Mucosa of rectum (tissue), 2 donors: ENCODE data around the gene GALNT6.

Source experiments
- H3K27ac ChIP-seq, 2 donors: one replicate each; pipeline ENCODE4 v1.7.0; 2013; ENCODE audit warnings: inconsistent platforms in 2 of 2, low read depth in 2 of 2, low read length in 2 of 2
- H3K27me3 ChIP-seq, 2 donors: one replicate each; pipeline ENCODE4 v1.7.0; 2013; ENCODE audit warnings: low read length in 2 of 2; ENCODE audit not compliant: control insufficient read depth in 2 of 2, insufficient read depth in 2 of 2
- H3K36me3 ChIP-seq, 2 donors: one replicate each; pipeline ENCODE4 v1.7.0; 2013; ENCODE audit warnings: low read length in 2 of 2; ENCODE audit not compliant: control insufficient read depth in 2 of 2, insufficient read depth in 2 of 2
- H3K4me1 ChIP-seq, 2 donors: one replicate each; pipeline ENCODE4 v1.7.0; 2013; ENCODE audit warnings: low read length in 2 of 2, mild to moderate bottlenecking in 1 of 2; ENCODE audit not compliant: control insufficient read depth in 2 of 2, insufficient read depth in 2 of 2
- H3K4me3 ChIP-seq, 2 donors: one replicate each; pipeline ENCODE4 v1.7.0; 2013; ENCODE audit warnings: low read length in 2 of 2
- H3K9ac ChIP-seq, 2 donors: one replicate each; pipeline ENCODE4 v1.7.0; 2013; ENCODE audit warnings: low read length in 2 of 2, low read depth in 1 of 2, mild to moderate bottlenecking in 1 of 2
- H3K9me3 ChIP-seq, 2 donors: one replicate each; pipeline ENCODE4 v1.7.0; 2013; ENCODE audit warnings: low read length in 2 of 2; ENCODE audit not compliant: control insufficient read depth in 2 of 2
- donor health status: healthy.
- donor health status: Normal muscosa, but diverticular disease.

GALNT6 gene

DNA sequence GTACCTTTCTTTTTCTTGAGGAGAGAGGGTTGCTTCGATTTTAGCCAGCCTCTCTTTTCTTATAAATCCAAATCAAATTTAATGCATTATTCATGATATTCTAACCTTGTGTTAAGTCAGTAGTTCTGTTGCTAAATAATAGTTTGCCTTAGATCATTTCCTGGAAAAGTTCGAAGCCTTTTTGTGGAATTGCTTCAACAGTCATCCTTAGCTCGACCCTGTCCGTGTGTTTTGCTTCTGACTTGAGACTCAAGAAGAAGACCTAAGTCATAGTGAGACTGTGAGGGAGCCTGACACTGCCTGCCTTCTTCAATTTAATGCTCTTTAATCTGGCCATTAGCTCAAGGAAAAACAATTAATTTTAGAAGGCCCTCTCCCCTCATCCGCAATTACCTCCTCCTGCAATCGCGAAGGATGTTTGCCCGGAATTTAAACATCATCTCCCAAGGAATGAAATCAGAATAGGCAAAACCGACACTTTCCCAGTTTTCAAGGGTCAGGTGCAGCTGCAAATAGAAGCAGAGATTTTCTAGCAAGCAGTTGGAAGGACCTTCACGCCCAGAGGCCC, 33.0 kb upstream of the GALNT6 start:
- Histone ChIP-seq H3K4me3 (peak overlapping the region in 1 of 2 donors; percentile 50), H3K27me3 (no peaks in the 10 kb centered on the region), H3K27ac (no peak overlapping the region), H3K4me1 (peaks cover 0 to 7% of the 10 kb centered on the region in 2 donors), H3K9ac (no peak overlapping the region), H3K9me3 (no peaks in the 10 kb centered on the region), H3K36me3 (no peaks in the 10 kb centered on the region)

DNA sequence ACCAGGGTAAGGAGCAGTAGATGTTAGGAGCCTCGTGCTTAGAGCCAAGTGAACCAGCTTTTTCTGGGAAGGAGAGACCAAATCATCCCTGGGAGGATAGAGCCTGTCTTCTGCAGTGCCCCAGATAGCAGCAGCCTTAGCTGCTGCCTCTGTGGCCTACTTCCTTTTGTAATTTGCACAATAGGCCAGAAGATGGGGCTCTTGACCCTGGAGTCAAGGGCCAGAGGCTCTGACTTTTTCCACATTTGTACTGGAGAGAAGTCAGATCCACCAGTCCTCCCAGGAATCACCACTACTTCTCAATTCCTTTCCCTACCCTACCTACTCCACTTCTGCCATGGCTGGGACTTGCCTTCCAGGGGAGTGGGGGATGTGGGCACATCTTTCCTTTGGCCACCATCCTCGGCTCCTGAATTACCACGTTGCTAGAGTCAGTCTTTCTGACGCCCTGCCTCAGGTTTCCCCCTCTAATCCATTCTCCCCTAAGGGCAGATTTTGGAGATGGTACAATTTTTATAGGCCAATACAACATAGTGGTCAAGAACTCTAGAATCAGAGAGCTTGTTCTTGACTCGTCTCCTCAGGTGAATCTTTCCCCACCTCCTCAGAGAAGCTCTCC, 30.2 kb upstream of the GALNT6 start:
- H3K27ac ChIP-seq = no peak overlapping the region
- no peaks in the 10 kb centered on the region for H3K36me3 ChIP-seq
- no peak overlapping the region for H3K4me3 ChIP-seq
- H3K9ac ChIP-seq = no peak overlapping the region
- H3K4me1 ChIP-seq = peaks cover 0 to 7% of the 10 kb centered on the region in 2 donors
- no peaks in the 10 kb centered on the region for H3K27me3 ChIP-seq
- no peaks in the 10 kb centered on the region for H3K9me3 ChIP-seq

DNA sequence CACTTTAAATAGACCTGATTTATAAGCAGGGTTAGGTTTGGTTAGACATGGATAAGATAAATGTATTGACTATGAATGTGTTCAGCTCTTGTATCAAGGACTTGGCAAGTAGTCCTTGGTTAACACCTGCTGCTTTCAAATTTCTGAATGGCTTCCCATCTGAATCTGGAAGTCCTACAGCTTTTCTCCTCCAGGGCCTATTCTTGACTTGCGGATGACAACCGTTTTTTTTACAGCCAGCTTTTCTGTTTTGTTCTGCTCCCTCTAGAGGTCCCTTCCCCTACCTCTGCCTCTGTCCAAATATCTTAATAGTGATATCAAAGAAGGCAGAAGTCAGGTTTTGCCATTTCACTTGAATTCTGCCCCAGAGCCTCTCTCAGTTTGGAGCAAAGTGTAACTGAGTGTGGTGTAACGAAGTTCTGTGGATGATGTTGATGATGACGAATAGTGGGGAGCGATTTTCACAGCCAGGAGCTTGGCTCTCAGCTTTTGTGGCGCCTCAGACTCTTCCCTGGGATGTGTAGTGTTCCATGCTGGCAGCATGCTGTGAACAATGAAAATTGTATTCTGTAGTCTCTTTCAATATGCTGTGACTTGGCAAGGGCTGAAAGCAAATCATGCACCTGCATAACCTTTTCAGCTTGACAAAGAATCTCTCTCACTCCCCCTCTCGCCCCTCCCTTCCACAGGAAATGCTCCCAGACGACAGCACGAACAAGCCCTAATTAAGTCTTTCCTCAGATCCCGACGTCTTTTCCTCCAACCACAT, 28.4 kb upstream of the GALNT6 start:
- Histone ChIP-seq H3K27ac (no peak overlapping the region), H3K27me3 (no peaks in the 10 kb centered on the region), H3K9me3 (no peaks in the 10 kb centered on the region), H3K4me1 (peaks cover 0 to 3% of the 10 kb centered on the region in 2 donors), H3K9ac (no peak overlapping the region), H3K4me3 (no peak overlapping the region), H3K36me3 (no peaks in the 10 kb centered on the region)

DNA sequence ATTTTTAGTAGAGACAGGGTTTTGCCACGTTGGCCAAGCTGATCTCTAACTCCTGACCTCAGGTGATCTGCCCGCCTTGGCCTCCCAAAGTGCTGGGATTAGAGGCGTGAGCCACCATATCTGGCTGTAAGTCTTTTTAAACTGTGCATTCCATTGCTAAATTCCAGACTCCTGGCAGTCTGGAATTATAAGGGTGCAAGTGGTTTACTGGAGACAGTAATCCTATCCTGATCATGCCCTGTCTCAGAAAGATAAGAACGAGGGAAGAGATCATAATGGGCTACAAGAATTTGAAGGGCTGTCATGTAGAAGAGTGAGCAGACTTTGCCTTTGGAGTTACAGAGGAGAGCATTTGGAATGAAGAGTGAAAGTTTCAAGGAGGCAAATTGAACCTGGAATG, 26.6 kb upstream of the GALNT6 start:
- Histone ChIP-seq H3K9ac (no peak overlapping the region), H3K4me3 (no peak overlapping the region), H3K36me3 (no peaks in the 10 kb centered on the region), H3K27ac (no peak overlapping the region), H3K4me1 (no peaks in the 10 kb centered on the region), H3K27me3 (no peaks in the 10 kb centered on the region), H3K9me3 (no peaks in the 10 kb centered on the region)

DNA sequence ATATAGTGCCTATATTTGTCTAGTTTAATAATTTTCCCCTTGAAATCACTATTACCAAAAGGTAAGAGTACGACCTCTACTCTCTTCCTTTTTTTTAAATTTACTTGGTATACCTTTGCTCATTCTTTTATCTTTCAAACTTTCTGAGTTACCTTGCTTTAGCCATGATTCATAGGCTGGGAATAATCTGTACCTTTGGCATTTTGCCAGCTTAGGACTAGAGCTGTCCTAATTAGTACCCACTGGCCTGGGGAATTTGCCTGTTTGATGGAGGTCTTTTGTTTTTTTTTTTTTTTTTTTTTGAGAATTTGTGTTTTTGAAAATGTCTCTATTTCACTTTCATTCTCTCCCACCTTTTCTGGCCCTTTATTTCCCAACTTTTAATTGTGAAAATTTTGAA, 24.7 kb upstream of the GALNT6 start:
- Histone ChIP-seq H3K9me3 (no peaks in the 10 kb centered on the region), H3K27me3 (no peaks in the 10 kb centered on the region), H3K36me3 (no peaks in the 10 kb centered on the region), H3K9ac (no peak overlapping the region), H3K4me1 (no peaks in the 10 kb centered on the region), H3K4me3 (no peak overlapping the region), H3K27ac (no peak overlapping the region)

DNA sequence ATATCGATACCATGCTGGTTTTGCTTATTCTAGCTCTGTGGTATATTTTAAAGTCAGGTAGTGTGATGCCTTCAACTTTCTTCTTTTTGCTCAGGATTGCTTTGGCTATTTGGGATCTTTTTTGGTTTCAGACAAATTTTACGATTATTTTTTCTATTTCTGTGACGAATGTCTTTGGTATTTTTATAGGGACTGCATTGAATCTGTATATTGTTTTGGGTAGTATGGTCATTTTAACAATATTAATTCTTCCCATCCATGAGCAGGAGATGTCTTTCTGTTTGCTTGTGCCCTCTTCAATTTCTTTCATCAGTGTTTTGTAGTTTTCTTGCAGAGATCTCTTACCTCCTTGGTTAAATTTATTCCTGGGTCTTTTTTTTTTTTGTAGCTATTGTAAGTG, 22.6 kb upstream of the GALNT6 start:
- H3K27me3 ChIP-seq = no peaks in the 10 kb centered on the region

DNA sequence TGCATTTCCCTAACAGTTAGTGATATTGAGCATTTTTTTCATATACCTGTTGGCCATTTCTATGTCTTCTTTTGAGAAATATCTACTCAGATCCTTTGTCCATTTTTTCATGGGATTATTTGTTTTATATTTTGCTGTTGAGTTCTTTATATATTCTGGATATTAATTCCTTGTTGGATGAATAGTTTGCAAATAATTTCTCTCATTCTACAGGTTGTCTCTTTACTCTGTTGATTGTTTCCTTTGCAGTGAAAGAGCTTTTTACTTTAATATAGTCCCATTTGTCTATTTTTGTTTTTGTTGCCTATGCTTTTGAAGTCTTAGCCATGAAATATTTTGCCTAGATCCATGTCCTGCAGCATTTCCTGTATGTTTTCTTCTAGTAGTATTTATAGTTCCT, 21.9 kb upstream of the GALNT6 start:
- Histone ChIP-seq H3K27ac (no peak overlapping the region), H3K9me3 (no peaks in the 10 kb centered on the region), H3K36me3 (no peaks in the 10 kb centered on the region), H3K9ac (no peak overlapping the region), H3K4me3 (no peak overlapping the region), H3K4me1 (no peaks in the 10 kb centered on the region), H3K27me3 (no peaks in the 10 kb centered on the region)

More for the DNA sequence above, 22.6 kb upstream of the GALNT6 start:
- no peaks in the 10 kb centered on the region for H3K9me3 ChIP-seq
- H3K9ac ChIP-seq = no peak overlapping the region
- H3K4me1 ChIP-seq = no peaks in the 10 kb centered on the region
- H3K27ac ChIP-seq = no peak overlapping the region
- no peaks in the 10 kb centered on the region for H3K36me3 ChIP-seq
- H3K4me3 ChIP-seq = no peak overlapping the region

DNA sequence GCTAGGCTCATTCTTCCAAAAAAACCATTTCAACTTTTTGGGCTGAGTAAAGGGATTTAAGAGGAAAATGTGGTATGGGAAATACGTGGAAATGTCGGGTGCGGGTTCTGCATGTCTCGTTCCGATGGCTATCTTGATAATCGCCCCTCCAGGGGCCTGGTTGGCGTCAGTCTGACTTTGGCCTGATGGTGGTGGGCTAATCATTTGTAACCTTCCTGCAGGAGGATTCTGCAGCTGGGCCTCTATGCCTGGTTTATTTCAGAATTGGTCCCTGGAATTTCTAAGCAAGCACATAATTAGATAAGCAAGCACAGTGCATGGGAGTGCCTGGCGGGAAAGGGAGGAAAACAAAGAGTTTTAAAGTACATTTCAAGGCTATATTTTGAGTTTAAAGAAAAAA, 18.6 kb upstream of the GALNT6 start:
- H3K27ac ChIP-seq = no peak overlapping the region
- no peak overlapping the region for H3K4me3 ChIP-seq
- H3K4me1 ChIP-seq = peaks cover 3 to 20% of the 10 kb centered on the region in 2 donors
- no peaks in the 10 kb centered on the region for H3K36me3 ChIP-seq
- H3K27me3 ChIP-seq = no peaks in the 10 kb centered on the region
- H3K9ac ChIP-seq = no peak overlapping the region
- H3K9me3 ChIP-seq = no peaks in the 10 kb centered on the region

DNA sequence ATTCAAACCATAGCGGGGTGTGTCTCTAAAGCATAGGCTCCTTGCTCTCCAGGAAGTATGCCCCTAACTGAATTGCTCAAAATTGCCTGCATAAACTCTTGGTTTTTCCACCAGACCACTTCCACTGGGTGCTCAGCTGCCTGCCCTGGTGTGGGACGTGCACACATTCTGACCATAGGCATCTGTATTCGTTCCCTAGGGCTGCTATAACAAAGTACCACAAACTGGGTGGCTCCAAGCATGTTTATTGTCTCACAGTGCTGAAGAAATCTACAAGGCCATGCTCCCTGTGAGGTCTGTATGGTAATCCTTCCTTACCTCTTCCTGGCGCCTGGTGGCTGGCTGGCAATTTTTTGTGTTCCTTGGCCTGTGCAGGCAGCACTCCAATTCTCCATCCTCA, 16.4 kb upstream of the GALNT6 start:
- Histone ChIP-seq H3K9ac (no peak overlapping the region), H3K27me3 (no peaks in the 10 kb centered on the region), H3K36me3 (no peaks in the 10 kb centered on the region), H3K27ac (no peak overlapping the region), H3K4me3 (no peak overlapping the region), H3K4me1 (peaks cover 9 to 24% of the 10 kb centered on the region in 2 donors), H3K9me3 (no peaks in the 10 kb centered on the region)

DNA sequence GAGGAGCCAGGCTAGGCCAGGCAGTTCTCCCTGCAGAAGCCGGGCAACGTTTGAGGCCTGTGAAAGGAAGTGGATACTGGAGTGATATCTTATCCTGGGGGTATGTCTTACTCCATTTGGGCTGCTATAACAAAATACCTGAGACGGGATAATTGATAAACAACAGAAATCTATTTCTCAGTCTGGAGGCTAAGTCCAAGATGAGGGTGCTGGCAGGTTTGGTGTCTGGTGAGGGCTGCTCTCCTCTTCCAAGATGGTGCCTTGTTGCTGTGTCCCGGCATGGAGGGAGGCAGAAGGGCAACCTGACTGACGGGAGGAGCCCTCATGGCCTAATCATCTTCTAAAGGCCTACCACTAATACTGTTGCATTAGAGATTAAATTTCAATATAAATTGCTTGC, 15.7 kb upstream of the GALNT6 start:
- Histone ChIP-seq H3K36me3 (no peaks in the 10 kb centered on the region), H3K27ac (peak overlapping the region; percentile 76 to 80), H3K9ac (peak overlapping the region in 1 of 2 donors; percentile 24), H3K27me3 (no peaks in the 10 kb centered on the region), H3K4me1 (peaks cover 9 to 24% of the 10 kb centered on the region in 2 donors), H3K9me3 (no peaks in the 10 kb centered on the region), H3K4me3 (no peak overlapping the region)
